Hematopoietic multipotent progenitor cell treated with erythropoietin and hydrocortisone succinate and interleukin-3 and kit ligand, for 8 days (in vitro differentiated cells): Measurements from ENCODE around the gene STAMBP.
A peak's percentile ranks its signal among the peaks of the same experiment; 100 is the strongest.

Source experiments
- DNase-seq: peaks from one replicate; pipeline ENCODE4 v3.0.0-alpha.2; 2015

STAMBP gene

DNA sequence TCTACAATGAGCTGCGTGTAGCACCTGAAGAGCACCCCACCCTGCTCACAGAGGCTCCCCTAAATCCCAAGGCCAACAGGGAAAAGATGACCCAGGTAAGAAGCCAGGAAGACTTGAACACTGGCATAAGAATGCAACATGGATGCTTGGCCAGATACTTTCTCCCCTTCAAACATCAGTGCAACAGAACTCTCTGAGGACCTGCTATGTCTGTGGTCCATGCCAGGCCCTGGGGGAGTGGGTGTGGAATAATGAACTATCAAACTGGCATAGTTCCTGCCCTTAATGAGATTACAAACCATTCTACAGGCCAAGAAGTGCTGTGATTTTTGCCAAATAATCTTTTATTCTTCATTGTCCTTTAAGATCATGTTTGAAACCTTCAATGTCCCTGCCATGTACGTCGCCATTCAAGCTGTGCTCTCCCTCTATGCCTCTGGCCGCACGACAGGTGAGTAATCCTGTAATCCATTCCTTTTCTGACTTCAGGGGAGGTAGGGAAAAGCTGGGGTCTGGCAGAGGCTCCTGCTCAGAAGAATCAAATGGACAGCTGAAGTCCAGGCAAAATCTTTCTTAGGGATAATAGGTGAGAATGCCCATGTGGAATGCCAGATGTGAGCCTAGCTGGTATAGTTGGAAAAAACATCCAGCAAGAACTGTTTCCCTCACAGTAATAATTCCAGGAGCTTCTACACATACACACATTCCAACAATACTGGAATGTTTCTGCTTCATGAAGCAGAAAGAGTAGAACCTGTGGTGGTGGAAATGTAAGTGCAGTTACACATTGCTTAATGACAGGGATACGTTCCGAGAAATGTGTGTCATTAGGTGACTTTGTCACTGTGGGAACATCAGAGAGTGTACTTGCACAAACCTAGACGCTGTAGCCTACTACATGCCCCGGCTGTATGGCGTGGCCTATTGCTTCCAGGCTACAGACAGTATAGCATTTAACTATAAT, 80.2 kb downstream of the STAMBP start:
- no peak for DNase-seq

DNA sequence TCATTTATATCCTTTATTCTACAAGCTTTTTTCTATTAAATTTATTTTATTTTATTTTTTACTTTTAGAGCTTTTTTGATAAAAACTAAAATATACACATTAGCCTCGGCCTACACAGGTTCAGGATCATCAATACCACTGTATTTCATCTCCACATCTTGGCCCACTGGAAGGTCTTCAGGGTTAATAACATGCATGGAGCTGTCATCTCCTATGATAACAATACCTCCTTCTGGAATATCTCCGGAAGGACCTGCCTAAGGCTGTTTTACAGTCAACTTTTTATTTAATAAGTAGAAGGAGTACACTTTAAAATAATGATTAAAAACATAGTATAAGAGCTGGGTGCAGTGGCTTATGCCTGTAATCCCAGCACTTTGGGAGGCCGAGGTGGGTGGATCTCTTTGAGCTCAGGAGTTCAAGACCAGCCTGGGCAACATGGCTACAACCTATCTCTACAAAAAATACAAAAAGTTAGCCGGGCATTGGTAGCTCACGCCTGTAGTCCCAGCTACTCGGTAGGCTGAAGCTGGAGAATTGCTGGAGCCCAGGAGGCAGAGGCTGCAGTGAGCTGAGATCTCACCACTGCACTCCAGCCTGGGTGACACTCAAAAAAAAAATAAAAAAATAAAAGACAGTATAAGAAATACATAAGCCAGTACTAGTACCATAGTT, 82.2 kb downstream of the STAMBP start:
- DNase-seq: no peak

DNA sequence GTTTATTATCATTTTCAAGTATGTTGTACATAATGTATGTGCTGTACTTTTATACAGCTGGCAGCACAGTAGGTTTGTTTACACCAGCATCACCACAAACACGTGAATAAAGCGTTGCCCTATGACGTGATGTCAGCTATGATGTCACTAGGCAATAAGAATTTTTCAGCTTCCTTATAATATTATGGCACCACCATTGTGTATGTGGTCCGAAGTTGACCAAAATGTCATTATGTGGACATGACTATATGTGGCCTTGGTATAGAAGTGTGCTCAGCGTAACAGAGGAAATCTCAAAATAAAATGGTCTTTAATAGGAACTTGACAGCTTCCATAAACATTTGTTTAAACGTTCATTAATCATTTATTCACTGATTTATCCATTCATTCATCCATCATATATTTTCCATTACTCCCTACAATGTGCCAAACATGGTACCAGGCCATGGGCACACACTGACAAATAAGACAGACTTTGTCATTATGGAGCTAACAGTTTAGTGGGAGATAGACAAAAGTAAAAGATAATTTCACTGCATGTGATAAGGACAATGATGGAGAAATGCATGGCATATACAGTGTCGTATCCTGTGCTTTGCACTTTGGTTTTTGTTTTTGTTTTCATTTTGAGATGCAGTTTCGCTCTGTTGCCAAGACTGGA, 82.9 kb downstream of the STAMBP start:
- no peak for DNase-seq

DNA sequence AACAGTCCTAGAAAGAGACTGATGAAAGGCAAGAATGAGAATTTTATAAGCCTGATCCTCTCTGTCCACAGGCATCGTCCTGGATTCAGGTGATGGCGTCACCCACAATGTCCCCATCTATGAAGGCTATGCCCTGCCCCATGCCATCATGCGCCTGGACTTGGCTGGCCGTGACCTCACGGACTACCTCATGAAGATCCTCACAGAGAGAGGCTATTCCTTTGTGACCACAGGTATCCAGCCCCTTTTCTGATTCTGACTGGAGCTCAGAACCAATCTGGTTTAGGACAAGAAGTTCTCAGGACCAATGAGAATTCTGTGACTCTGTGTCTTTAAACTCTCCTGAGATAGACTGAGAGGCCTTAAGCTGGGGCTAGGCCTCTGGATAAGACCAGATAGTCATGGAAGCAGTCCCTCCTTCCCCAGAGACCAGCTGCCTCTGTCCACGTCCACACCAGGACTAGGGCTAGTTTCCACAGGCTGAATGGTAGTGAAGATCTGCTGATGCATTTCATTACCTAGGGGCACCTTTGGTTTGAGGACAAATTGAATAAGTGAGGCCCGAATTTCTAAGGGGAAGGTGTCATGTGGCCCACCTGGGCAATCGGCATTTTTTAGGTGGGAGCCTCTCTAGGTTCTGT, 84.8 kb downstream of the STAMBP start:
- DNase-seq: no peak

- DNase-seq: no peak
These were observed 85.9 kb downstream of the STAMBP start for GRCh38 chr2:73914667-73915066.

GRCh38 chr2:73915437-73915993, 86.8 kb downstream of the STAMBP start:
- no peak for DNase-seq

GRCh38 chr2:73916666-73917065, 87.9 kb downstream of the STAMBP start:
- no peak for DNase-seq

GRCh38 chr2:73917296-73917695, 88.5 kb downstream of the STAMBP start:
- no peak for DNase-seq

- DNase-seq: no peak
These were observed 89.0 kb downstream of the STAMBP start for GRCh38 chr2:73917696-73918207.

DNA sequence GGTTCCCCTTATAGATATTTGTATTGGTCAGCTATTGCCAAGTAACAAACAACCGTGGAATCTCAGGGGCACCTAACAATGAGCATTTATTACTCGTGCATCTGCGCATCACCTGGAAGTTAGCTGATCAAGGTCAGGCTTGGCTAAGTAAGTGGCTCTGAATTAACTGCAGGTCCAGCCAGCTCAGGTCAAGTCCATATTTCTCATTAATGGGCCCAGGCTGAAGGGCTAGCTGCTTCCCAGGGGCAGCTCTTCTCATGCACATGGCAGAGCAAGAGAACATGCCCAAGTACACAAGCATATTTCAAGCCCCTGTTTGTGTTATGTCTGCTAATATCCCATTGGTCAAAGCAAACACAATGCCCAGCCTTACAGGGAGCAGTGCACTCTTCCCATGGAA, 90.1 kb downstream of the STAMBP start:
- no peak for DNase-seq

DNA sequence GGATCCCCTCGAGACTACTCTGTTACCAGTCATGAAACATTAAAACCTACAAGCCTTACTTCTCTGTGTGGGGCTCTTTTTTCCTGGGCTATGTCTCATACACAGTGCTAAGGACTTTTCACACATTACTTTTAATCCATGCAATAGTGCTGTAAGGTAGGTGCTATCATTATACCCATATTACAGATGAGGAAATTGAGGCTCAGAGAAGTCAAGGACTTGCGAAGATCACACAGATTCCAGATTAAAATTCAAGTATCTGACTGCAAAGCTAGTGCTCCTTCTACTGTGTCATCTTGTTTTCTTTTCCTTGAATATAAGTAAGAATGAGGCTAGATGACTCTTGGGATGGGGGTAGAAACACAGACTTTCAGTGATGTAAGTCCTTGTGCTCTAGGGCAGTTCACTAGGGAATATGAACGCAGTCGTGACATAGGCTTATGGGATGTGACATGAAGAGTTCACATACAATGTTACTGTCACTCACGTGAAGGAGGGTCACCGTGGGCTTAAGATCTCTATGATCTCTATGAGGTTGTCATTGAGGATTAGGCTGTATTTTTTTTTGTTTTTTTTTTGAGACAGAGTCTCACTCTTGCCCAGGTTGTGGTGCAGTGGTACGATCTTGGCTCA, 91.0 kb downstream of the STAMBP start:
- DNase-seq: no peak

DNA sequence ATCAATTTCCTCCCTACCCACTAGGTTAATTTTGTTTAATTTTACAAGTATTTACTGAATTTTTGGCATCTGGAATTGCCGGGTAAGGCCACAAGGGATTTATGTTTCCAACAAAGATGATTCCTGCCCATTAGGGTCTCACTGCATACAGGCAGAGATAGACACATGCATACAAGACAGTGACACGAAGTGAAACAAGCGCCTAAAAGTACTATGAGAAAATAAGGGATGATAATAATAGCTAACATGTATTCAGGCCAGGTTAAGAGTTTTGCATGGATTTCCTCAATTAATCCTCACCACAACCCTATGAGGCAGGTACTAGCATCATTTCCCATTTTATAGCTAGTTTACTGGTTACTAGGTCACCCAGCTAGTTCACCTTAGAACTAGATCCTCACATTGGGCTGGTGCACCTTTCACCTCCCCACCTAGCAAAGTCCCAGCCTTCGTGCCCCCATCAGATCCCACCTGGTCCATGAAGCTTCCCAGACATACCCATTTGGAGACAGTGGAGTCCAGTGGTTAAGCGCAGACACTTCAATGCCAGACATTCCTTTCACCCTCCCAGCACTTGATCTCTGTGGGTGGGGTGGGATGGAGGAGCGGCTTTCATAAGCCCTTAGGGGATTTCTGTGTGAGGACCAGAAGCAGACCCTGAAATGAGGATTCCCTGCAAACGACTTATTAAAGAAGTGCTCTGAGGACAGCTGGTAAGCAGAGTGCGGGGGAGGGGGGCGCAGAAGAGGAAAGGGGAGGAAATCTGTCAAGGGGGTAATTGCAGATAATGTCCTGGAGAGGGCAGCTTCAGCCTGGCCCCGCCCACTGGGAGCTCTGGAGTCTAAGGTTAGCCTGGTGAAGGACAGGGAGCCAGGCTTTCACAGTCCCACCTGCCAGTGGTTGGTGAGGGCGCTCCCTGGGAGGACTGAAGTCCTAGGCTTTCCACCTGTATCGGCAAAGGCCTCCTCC, 92.1 kb downstream of the STAMBP start:
- DNase-seq: peak; percentile 73

- DNase-seq: no peak
These were observed 92.8 kb downstream of the STAMBP start for GRCh38 chr2:73921581-73921980.

- DNase-seq: no peak
These were observed 93.9 kb downstream of the STAMBP start for GRCh38 chr2:73922681-73923080.
